Upper lobe of left lung (tissue), 6 donors: Measurements from ENCODE around the gene HPS3. TPM values are rescaled to one million over a fixed set of nuclear protein-coding genes. Genes with fewer than 3 reads are reported as not detected.
A peak's percentile ranks its signal among the peaks of the same experiment; 100 is the strongest.

ENCODE experiments used
- ATAC-seq, 2 donors: fragments of 200-7000 bp; cut with Tn5 transposase; one replicate each; pipeline ENCODE4 v1.9.1; 2022; ENCODE audit warnings: mild to moderate bottlenecking in 2 of 2, moderate library complexity in 2 of 2; ENCODE audit not compliant: low FRiP score in 2 of 2
- DNase-seq, 2 donors: peaks; one replicate each; pipeline ENCODE4 v3.0.0-alpha.2; 2019 to 2020
- H3K27ac ChIP-seq, 4 donors: fragments of 200-600 bp; sonication (generic); one replicate each; pipeline ENCODE4 v1.5.1; 2016 to 2019
- H3K27me3 ChIP-seq, 4 donors: fragments of 200-600 bp; sonication (generic); one replicate each; pipeline ENCODE4 v1.5.1; 2017 to 2019
- H3K36me3 ChIP-seq, 4 donors: fragments of 200-600 bp; sonication (generic); one replicate each; pipeline ENCODE4 v1.5.1; 2016 to 2019
- H3K4me1 ChIP-seq, 4 donors: fragments of 200-600 bp; sonication (generic); one replicate each; pipeline ENCODE4 v1.5.1; 2018 to 2019
- H3K4me3 ChIP-seq, 4 donors: fragments of 200-600 bp; sonication (generic); one replicate each; pipeline ENCODE4 v1.5.1; 2017 to 2019; ENCODE audit warnings: mild to moderate bottlenecking in 2 of 4, moderate library complexity in 1 of 4
- H3K9me3 ChIP-seq, 4 donors: fragments of 200-600 bp; sonication (generic); one replicate each; pipeline ENCODE4 v1.5.1; 2018 to 2019
- CTCF ChIP-seq, 6 experiments: fragments of 450-650 bp in 4 of 6; fragments of 200-600 bp in 2 of 6; sonication (generic) in 2 of 6; IDR thresholded peaks; one replicate each; pipeline ENCODE4 v1.5.1; 2016 to 2019; ENCODE audit warnings: antibody characterized with exemption in 6 of 6
- EP300 ChIP-seq, 4 donors: sonication (generic); formaldehyde crosslinking; IDR thresholded peaks; one replicate each; pipeline ENCODE4 v1.5.1; 2017; ENCODE audit warnings: antibody characterized with exemption in 4 of 4, control low read depth in 2 of 4
- POLR2A ChIP-seq, 4 donors: fragments of 450-650 bp; IDR thresholded peaks; one replicate each; pipeline ENCODE4 v1.5.1; 2016 to 2017; ENCODE audit warnings: antibody characterized with exemption in 4 of 4, mild to moderate bottlenecking in 2 of 4
- POLR2AphosphoS5 ChIP-seq, 2 donors: sonication (generic); formaldehyde crosslinking; IDR thresholded peaks; one replicate each; pipeline ENCODE4 v1.5.1; 2017; ENCODE audit warnings: antibody characterized with exemption in 2 of 2
- WGBS, 2 donors: methylation state at CpG; one replicate each; pipeline ENCODE4 v1.1.5; 2017 to 2018; 5-methylcytosine and 5-hydroxymethylcytosine counted together
- total RNA-seq, 6 donors: library from RNA; depleted of rRNA in 4 of 6; stranded (reverse); fragments of >200 nt in 4 of 6; gene quantifications; one replicate each; pipeline versions ENCODE4 v1.1.0 to v1.2.1, GENCODE V29; 2016 to 2021
- donor health status: DM: no; HTN: no; CAD: no; lungs with moderate emphysema.
- donor health status: DM: no; HTN: yes; CAD: no; lungs with severe emphysema.

The HPS3 gene
- total RNA-seq, 6 donors from 2014 or later, result 13.4 to 29.8 (median 17.8) TPM

GRCh38 chr3:149104484-149104883 lies 25.0 kb upstream of the HPS3 start:
- Histone ChIP-seq H3K4me1 (no peaks in the 10 kb centered on the region), H3K27me3 (no peaks in the 10 kb centered on the region), H3K36me3 (no peaks in the 10 kb centered on the region), H3K27ac (no peak overlapping the region), H3K9me3 (no peaks in the 10 kb centered on the region), H3K4me3 (no peak overlapping the region)
- no peak for TF ChIP-seq CTCF (IDR thresholded peaks at IDR 0.05)
- TF ChIP-seq POLR2A (IDR thresholded peaks at IDR 0.05), result no peak
- TF ChIP-seq POLR2AphosphoS5 (IDR thresholded peaks at IDR 0.05), result no peak
- TF ChIP-seq EP300 (IDR thresholded peaks at IDR 0.05), result no peak
- WGBS, 2 donors, result 86 to 92% methylated on average over 3 of the region's 3 CpGs
- DNase-seq (no peak), ATAC-seq (no peak)

- 63 to 83% methylated on average over 1 of the region's 1 CpG for WGBS, 2 donors
- Histone ChIP-seq H3K4me3 (no peak overlapping the region), H3K27ac (no peak overlapping the region), H3K4me1 (no peaks in the 10 kb centered on the region), H3K36me3 (no peaks in the 10 kb centered on the region), H3K27me3 (no peaks in the 10 kb centered on the region), H3K9me3 (no peaks in the 10 kb centered on the region)
- no peak for DNase-seq
- TF ChIP-seq EP300 (IDR thresholded peaks at IDR 0.05) (no peak), POLR2A (IDR thresholded peaks at IDR 0.05) (no peak), CTCF (IDR thresholded peaks at IDR 0.05) (no peak), POLR2AphosphoS5 (IDR thresholded peaks at IDR 0.05) (no peak)
- no peak for ATAC-seq
These were observed 15.0 kb upstream of the HPS3 start for GRCh38 chr3:149114458-149114857.

- H3K9me3 ChIP-seq, result no peaks in the 10 kb centered on the region
- H3K36me3 ChIP-seq, result no peaks in the 10 kb centered on the region
- DNase-seq (no peak), ATAC-seq (no peak)
- TF ChIP-seq POLR2A (IDR thresholded peaks at IDR 0.05) (no peak), EP300 (IDR thresholded peaks at IDR 0.05) (no peak), POLR2AphosphoS5 (IDR thresholded peaks at IDR 0.05) (no peak), CTCF (IDR thresholded peaks at IDR 0.05) (no peak)
- no peaks in the 10 kb centered on the region for H3K27me3 ChIP-seq
- H3K4me3 ChIP-seq, result no peak overlapping the region
- no peaks in the 10 kb centered on the region for H3K4me1 ChIP-seq
- 76 to 82% methylated on average over 4 to 5 of the region's 5 CpGs for WGBS, 2 donors
- no peak overlapping the region for H3K27ac ChIP-seq
These were observed 14.3 kb upstream of the HPS3 start for GRCh38 chr3:149115114-149115513.

- Histone ChIP-seq H3K36me3 (no peaks in the 10 kb centered on the region), H3K27me3 (no peaks in the 10 kb centered on the region), H3K9me3 (no peaks in the 10 kb centered on the region), H3K4me1 (no peaks in the 10 kb centered on the region), H3K27ac (no peak overlapping the region), H3K4me3 (no peak overlapping the region)
- ATAC-seq (no peak), DNase-seq (peak in 1 of 2 donors; percentile 41)
- 83 to 94% methylated on average over 7 to 9 of the region's 9 CpGs for WGBS, 2 donors
- TF ChIP-seq CTCF (IDR thresholded peaks at IDR 0.05), result no peak
- no peak for TF ChIP-seq EP300 (IDR thresholded peaks at IDR 0.05)
- no peak for TF ChIP-seq POLR2AphosphoS5 (IDR thresholded peaks at IDR 0.05)
- TF ChIP-seq POLR2A (IDR thresholded peaks at IDR 0.05), result no peak
These were observed 10.7 kb upstream of the HPS3 start for GRCh38 chr3:149118724-149119123.

- ATAC-seq, result no peak
- TF ChIP-seq EP300 (IDR thresholded peaks at IDR 0.05) (no peak), POLR2A (IDR thresholded peaks at IDR 0.05) (no peak), POLR2AphosphoS5 (IDR thresholded peaks at IDR 0.05) (no peak), CTCF (IDR thresholded peaks at IDR 0.05) (no peak)
- H3K27me3 ChIP-seq, result no peaks in the 10 kb centered on the region
- no peak overlapping the region for H3K4me3 ChIP-seq
- 94 to 96% methylated on average over 1 of the region's 1 CpG for WGBS, 2 donors
- H3K4me1 ChIP-seq, result no peaks in the 10 kb centered on the region
- no peak for DNase-seq
- no peak overlapping the region for H3K27ac ChIP-seq
- H3K9me3 ChIP-seq, result no peaks in the 10 kb centered on the region
- H3K36me3 ChIP-seq, result no peaks in the 10 kb centered on the region
These were observed 10.0 kb upstream of the HPS3 start for GRCh38 chr3:149119466-149119865.
